ENCODE data around the gene RGL1. TPM values are rescaled to one million over a fixed set of nuclear protein-coding genes. Genes with fewer than 3 reads are reported as not detected.

The RGL1 gene
- total RNA-seq, 1 experiment from 2014 or later: 0.92 TPM

- TF ChIP-seq SIN3A (IDR thresholded peaks at IDR 0.05; ENCODE audit: borderline replicate concordance, insufficient read depth, low read depth, low read length) (no peak), TCF7L2 (IDR thresholded peaks at IDR 0.05; ENCODE audit: low read depth, low read length) (no peak), POLR2AphosphoS5 (IDR thresholded peaks at IDR 0.05; ENCODE audit: low read depth, low read length) (no peak)
- TF ChIP-seq, protein P1, sequence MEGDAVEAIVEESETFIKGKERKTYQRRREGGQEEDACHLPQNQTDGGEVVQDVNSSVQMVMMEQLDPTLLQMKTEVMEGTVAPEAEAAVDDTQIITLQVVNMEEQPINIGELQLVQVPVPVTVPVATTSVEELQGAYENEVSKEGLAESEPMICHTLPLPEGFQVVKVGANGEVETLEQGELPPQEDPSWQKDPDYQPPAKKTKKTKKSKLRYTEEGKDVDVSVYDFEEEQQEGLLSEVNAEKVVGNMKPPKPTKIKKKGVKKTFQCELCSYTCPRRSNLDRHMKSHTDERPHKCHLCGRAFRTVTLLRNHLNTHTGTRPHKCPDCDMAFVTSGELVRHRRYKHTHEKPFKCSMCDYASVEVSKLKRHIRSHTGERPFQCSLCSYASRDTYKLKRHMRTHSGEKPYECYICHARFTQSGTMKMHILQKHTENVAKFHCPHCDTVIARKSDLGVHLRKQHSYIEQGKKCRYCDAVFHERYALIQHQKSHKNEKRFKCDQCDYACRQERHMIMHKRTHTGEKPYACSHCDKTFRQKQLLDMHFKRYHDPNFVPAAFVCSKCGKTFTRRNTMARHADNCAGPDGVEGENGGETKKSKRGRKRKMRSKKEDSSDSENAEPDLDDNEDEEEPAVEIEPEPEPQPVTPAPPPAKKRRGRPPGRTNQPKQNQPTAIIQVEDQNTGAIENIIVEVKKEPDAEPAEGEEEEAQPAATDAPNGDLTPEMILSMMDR (IDR thresholded peaks at IDR 0.05): no peak
- TF ChIP-seq, protein P2, sequence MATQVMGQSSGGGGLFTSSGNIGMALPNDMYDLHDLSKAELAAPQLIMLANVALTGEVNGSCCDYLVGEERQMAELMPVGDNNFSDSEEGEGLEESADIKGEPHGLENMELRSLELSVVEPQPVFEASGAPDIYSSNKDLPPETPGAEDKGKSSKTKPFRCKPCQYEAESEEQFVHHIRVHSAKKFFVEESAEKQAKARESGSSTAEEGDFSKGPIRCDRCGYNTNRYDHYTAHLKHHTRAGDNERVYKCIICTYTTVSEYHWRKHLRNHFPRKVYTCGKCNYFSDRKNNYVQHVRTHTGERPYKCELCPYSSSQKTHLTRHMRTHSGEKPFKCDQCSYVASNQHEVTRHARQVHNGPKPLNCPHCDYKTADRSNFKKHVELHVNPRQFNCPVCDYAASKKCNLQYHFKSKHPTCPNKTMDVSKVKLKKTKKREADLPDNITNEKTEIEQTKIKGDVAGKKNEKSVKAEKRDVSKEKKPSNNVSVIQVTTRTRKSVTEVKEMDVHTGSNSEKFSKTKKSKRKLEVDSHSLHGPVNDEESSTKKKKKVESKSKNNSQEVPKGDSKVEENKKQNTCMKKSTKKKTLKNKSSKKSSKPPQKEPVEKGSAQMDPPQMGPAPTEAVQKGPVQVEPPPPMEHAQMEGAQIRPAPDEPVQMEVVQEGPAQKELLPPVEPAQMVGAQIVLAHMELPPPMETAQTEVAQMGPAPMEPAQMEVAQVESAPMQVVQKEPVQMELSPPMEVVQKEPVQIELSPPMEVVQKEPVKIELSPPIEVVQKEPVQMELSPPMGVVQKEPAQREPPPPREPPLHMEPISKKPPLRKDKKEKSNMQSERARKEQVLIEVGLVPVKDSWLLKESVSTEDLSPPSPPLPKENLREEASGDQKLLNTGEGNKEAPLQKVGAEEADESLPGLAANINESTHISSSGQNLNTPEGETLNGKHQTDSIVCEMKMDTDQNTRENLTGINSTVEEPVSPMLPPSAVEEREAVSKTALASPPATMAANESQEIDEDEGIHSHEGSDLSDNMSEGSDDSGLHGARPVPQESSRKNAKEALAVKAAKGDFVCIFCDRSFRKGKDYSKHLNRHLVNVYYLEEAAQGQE (IDR thresholded peaks at IDR 0.05; ENCODE audit: insufficient read depth in 1 of 2, low read depth in 2 of 2, low read length in 1 of 2): no peak
- Histone ChIP-seq H3K4me1 (ENCODE audit: control insufficient read depth, insufficient read depth, low read length) (no peaks in the 10 kb centered on the region), H3K27me3 (ENCODE audit: control insufficient read depth, insufficient read depth, low read length) (peaks cover 5% of the 10 kb centered on the region; the same call in 1 of the 2 replicates), H3K4me3 (ENCODE audit: low read depth in 2 of 2, low read length in 2 of 2) (peak overlapping the region; percentile 8 to 28; a peak in 3 of 4 replicates), H3K9me3 (ENCODE audit: control insufficient read depth, insufficient read depth, low read depth, low read length) (no peaks in the 10 kb centered on the region), H3K36me3 (ENCODE audit: control insufficient read depth, insufficient read depth, low read length) (no peaks in the 10 kb centered on the region), H3K27ac (ENCODE audit: low read length) (no peak overlapping the region)
- CTCF ChIA-PET: no interaction called here
- in situ Hi-C loops (cut with HindIII; ENCODE audit: low pct_unique_long_range_greater_than_20kb, low sequenced_read_pairs) (no loop called here), intact Hi-C loops (cut with micrococcal nuclease; ENCODE audit: unreplicated experiment) (no loop called here)
- POLR2A ChIA-PET: interaction anchor here (0.7 kb wide), 1 partner anchor 535 kb away, joined by 4 read pairs; no protein-coding TSS in a partner anchor
- BruUV-seq (replicated peaks): no TSS peak
- no peak for DNase-seq (ENCODE audit: low read depth, low spot score)
- ATAC-seq: no peak
Measured at GRCh38 chr1:183806125-183806524, 1.2 kb downstream of the RGL1 start.

DNA sequence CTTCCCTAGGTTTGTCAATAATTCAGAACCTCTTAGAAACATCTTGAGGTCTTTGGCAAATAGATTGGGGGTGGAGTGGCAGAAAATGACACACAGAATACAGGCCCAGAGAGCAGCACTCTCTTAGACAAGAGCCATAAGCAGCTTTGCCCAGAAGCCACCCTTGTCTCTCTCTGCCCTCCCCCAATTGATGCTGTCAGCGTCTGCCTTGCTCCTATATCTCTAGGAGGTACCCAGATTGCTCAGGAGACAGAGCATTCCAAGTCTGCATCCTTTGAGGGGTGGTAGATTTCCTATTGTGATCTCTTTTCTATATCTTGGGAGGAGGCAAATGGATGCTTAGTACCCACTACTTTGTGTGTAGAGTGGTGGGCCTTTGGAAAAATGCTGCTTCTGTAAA lies 1.8 kb downstream of the RGL1 start:
- ATAC-seq (no peak), DNase-seq (ENCODE audit: low read depth, low spot score) (no peak)
- Histone ChIP-seq H3K27ac (ENCODE audit: low read length) (no peak overlapping the region), H3K36me3 (ENCODE audit: control insufficient read depth, insufficient read depth, low read length) (no peaks in the 10 kb centered on the region), H3K4me1 (ENCODE audit: control insufficient read depth, insufficient read depth, low read length) (no peaks in the 10 kb centered on the region), H3K4me3 (ENCODE audit: low read depth in 2 of 2, low read length in 2 of 2) (no peak overlapping the region; a peak in 1 of 4 replicates), H3K9me3 (ENCODE audit: control insufficient read depth, insufficient read depth, low read depth, low read length) (no peaks in the 10 kb centered on the region), H3K27me3 (ENCODE audit: control insufficient read depth, insufficient read depth, low read length) (peaks cover 5% of the 10 kb centered on the region; the same call in 1 of the 2 replicates)
- intact Hi-C loops (cut with micrococcal nuclease; ENCODE audit: unreplicated experiment) (no loop called here), in situ Hi-C loops (cut with HindIII; ENCODE audit: low pct_unique_long_range_greater_than_20kb, low sequenced_read_pairs) (no loop called here)
- ChIA-PET CTCF (no interaction called here), POLR2A (no interaction called here)
- no TSS peak for BruUV-seq (replicated peaks)
- no peak for TF ChIP-seq POLR2AphosphoS5 (IDR thresholded peaks at IDR 0.05; ENCODE audit: low read depth, low read length)
- TF ChIP-seq, protein P2 (IDR thresholded peaks at IDR 0.05; ENCODE audit: insufficient read depth in 1 of 2, low read depth in 2 of 2, low read length in 1 of 2): no peak
- no peak for TF ChIP-seq SIN3A (IDR thresholded peaks at IDR 0.05; ENCODE audit: borderline replicate concordance, insufficient read depth, low read depth, low read length)
- TF ChIP-seq, protein P1 (IDR thresholded peaks at IDR 0.05): no peak
- TF ChIP-seq TCF7L2 (IDR thresholded peaks at IDR 0.05; ENCODE audit: low read depth, low read length): no peak
